Fibroblast of villous mesenchyme (primary cell): ENCODE results near the gene PRRC2A. TPM values are rescaled to one million over a fixed set of nuclear protein-coding genes. Genes with fewer than 3 reads are reported as not detected.
A peak's percentile ranks its signal among the peaks of the same experiment; 100 is the strongest.

Experiments
- DNase-seq: peaks from one replicate; pipeline ENCODE4 v3.0.0-alpha.2; 2010; ENCODE audit warnings: low read depth
- H3K4me3 ChIP-seq: 2 replicates; pipeline ENCODE4 v1.5.1; 2011; ENCODE audit warnings: low read depth, mild to moderate bottlenecking, low read length
- total RNA-seq: library from RNA; depleted of rRNA; stranded (reverse); fragments of >200 nt; gene quantifications from 2 replicates; pipeline ENCODE4 v1.2.3, GENCODE V29; 2012
- TF ChIP-seq, protein P1 (sequence below): IDR thresholded peaks from 2 replicates; pipeline ENCODE4 v1.5.1; 2012; ENCODE audit warnings: low read depth, mild to moderate bottlenecking, low read length; ENCODE audit not compliant: insufficient read depth

PRRC2A gene
- total RNA-seq = 75.4 and 84.2 TPM in 2 replicates

GRCh38 chr6:31620586-31621319, at the start of gene PRRC2A:
Gene PRRC2A, plus strand, starts transcription at chr6:31620715. Its CDS starts 2,075 bp downstream, at chr6:31622790.
- TF ChIP-seq, protein P1, sequence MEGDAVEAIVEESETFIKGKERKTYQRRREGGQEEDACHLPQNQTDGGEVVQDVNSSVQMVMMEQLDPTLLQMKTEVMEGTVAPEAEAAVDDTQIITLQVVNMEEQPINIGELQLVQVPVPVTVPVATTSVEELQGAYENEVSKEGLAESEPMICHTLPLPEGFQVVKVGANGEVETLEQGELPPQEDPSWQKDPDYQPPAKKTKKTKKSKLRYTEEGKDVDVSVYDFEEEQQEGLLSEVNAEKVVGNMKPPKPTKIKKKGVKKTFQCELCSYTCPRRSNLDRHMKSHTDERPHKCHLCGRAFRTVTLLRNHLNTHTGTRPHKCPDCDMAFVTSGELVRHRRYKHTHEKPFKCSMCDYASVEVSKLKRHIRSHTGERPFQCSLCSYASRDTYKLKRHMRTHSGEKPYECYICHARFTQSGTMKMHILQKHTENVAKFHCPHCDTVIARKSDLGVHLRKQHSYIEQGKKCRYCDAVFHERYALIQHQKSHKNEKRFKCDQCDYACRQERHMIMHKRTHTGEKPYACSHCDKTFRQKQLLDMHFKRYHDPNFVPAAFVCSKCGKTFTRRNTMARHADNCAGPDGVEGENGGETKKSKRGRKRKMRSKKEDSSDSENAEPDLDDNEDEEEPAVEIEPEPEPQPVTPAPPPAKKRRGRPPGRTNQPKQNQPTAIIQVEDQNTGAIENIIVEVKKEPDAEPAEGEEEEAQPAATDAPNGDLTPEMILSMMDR = no peak

GRCh38 chr6:31572041-31572911, 48.2 kb upstream of the PRRC2A start, which contains the start of gene LTA:
Gene LTA, plus strand, starts transcription at chr6:31572289. Its CDS starts 454 bp downstream, at chr6:31572743.
- TF ChIP-seq, protein P1 = no peak
- no peak for DNase-seq
- no peak within 1 kb of the TSS for H3K4me3 ChIP-seq

More at GRCh38 chr6:31620586-31621319, at the start of gene PRRC2A:
- H3K4me3 ChIP-seq = peak within 1 kb of the TSS; percentile 77
- DNase-seq = no peak

GRCh38 chr6:31573239-31574105, 47.0 kb upstream of the PRRC2A start:
- TF ChIP-seq, protein P1 = no peak
- no peak overlapping the region for H3K4me3 ChIP-seq
- DNase-seq = no peak

DNA sequence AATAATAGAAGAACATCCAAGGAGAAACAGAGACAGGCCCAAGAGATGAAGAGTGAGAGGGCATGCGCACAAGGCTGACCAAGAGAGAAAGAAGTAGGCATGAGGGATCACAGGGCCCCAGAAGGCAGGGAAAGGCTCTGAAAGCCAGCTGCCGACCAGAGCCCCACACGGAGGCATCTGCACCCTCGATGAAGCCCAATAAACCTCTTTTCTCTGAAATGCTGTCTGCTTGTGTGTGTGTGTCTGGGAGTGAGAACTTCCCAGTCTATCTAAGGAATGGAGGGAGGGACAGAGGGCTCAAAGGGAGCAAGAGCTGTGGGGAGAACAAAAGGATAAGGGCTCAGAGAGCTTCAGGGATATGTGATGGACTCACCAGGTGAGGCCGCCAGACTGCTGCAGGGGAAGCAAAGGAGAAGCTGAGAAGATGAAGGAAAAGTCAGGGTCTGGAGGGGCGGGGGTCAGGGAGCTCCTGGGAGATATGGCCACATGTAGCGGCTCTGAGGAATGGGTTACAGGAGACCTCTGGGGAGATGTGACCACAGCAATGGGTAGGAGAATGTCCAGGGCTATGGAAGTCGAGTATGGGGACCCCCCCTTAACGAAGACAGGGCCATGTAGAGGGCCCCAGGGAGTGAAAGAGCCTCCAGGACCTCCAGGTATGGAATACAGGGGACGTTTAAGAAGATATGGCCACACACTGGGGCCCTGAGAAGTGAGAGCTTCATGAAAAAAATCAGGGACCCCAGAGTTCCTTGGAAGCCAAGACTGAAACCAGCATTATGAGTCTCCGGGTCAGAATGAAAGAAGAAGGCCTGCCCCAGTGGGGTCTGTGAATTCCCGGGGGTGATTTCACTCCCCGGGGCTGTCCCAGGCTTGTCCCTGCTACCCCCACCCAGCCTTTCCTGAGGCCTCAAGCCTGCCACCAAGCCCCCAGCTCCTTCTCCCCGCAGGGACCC, 46.1 kb upstream of the PRRC2A start:
- H3K4me3 ChIP-seq = no peak overlapping the region
- DNase-seq = no peak
- TF ChIP-seq, protein P1 = no peak

DNA sequence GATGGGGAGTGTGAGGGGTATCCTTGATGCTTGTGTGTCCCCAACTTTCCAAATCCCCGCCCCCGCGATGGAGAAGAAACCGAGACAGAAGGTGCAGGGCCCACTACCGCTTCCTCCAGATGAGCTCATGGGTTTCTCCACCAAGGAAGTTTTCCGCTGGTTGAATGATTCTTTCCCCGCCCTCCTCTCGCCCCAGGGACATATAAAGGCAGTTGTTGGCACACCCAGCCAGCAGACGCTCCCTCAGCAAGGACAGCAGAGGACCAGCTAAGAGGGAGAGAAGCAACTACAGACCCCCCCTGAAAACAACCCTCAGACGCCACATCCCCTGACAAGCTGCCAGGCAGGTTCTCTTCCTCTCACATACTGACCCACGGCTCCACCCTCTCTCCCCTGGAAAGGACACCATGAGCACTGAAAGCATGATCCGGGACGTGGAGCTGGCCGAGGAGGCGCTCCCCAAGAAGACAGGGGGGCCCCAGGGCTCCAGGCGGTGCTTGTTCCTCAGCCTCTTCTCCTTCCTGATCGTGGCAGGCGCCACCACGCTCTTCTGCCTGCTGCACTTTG, 45.1 kb upstream of the PRRC2A start, which contains the start of gene TNF:
Gene TNF (plus strand): TSS at position 231 of the 567 bp plus-strand sequence. CDS start 177 bp downstream, at position 408.
- H3K4me3 ChIP-seq = no peak within 1 kb of the TSS
- TF ChIP-seq, protein P1 = no peak
- peak; percentile 20 for DNase-seq
